GM21737 (cell line): ENCODE data around the gene GLB1L2.

ENCODE experiments used
- ATAC-seq: cut with Tn5 transposase; IDR thresholded peaks from one replicate; pipeline ENCODE4 v1.9.1; 2021; ENCODE audit warnings: mild to moderate bottlenecking, moderate library complexity; ENCODE audit not compliant: unreplicated experiment

GLB1L2 gene

DNA sequence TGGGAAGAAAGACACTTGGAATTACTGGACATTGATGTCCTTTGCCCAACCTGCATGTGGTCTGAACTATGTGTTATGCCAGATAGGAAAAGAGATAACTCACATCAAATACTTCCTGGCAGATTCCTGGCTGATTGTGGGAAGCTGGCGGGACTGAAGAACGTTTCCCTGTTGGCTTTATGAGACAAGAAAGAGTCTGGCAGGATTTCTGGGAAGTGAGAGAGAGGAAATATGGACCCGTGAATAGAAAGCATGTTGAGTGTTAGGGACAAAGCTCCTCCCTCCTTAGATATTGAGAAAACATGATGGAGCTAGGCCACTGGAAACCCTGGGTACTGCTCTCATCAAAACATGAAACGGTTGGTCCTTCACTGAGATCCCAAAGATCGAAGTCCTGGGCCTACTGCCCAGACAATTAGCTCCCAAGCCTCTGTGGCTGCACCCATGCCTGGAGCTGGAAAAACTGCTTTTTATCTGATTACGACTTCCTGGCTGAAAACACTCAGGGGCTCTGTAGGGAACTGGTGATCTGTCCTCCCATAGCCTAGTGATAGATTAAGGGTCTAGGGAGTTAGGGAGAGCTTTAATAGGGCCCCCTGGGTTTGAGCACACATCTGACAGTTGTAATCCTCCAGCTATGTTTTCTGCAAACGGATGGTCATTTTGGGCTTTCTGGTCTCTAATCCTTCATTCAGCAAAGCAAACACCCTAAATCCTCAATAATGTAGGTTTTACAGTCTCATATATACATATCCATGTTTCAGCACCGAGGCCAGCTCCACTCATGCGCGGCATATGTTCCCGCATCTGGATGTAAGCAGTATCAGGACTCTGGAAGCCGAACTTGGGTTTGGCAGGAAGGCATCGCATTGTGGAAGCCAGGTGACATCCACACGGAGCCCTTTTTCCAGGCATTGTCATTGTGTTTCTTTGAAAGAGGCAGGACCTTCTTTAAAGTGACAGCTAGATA, 86.4 kb downstream of the GLB1L2 start:
- no peak for ATAC-seq

DNA sequence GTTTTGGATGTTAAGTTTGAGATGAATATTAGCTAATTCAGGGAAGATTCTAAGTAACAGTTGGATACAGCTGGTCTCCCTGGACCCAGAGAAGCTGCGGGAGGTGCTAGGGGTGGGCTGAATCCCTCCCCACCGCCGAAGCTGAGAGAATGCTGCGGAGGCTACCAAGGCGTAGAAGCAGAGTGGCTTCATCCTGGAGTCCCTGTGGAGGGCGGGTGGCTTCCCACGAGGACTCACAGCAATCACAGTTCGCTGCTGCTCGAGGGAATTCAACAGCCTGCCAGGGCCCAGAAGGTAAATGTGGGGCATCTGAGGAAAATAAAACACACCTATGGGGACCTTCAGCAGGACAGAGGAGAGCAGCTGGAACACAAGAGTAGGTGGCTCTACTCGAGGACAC, 91.3 kb downstream of the GLB1L2 start:
- ATAC-seq = no peak

DNA sequence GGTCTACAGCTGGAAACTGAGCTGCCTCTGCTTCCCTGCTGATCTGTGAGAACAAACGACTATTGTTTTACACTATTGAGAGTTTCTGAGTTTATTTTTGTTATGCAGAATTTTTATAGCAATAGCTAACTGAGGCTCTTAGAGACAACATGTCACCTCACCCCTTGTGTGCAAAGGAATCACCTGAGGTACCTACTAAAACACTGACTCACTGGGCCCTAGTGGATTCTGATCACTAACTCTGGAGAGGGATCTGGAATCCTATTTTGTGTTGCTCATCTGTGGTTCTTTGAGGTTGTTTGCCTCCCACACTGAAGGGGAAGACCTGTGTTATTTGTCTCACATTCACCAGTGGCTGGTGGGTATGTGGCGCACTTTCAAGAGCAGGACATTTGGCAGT, 93.6 kb downstream of the GLB1L2 start:
- no peak for ATAC-seq
